Transverse colon (tissue), 3 donors: Measurements from ENCODE around the gene PDXK.

ENCODE experiments used
- CTCF ChIP-seq, 5 experiments: fragments of 200-600 bp in 3 of 5; fragments of 450-650 bp in 2 of 5; sonication (generic) in 3 of 5; IDR thresholded peaks; 1 replicate in 2 of 5; 2 replicates in 3 of 5; pipeline ENCODE4 v1.5.1; 2016 to 2017; ENCODE audit warnings: antibody characterized with exemption in 5 of 5, inconsistent platforms in 3 of 5, mild to moderate bottlenecking in 2 of 5, moderate library complexity in 1 of 5
- EP300 ChIP-seq: sonication (generic); formaldehyde crosslinking; IDR thresholded peaks from one replicate; pipeline ENCODE4 v1.6.1; 2017; ENCODE audit warnings: antibody characterized with exemption, low read depth
- POLR2A ChIP-seq: fragments of 450-650 bp; IDR thresholded peaks from one replicate; pipeline ENCODE4 v1.6.1; 2016; ENCODE audit warnings: antibody characterized with exemption, mild to moderate bottlenecking, moderate library complexity

DNA sequence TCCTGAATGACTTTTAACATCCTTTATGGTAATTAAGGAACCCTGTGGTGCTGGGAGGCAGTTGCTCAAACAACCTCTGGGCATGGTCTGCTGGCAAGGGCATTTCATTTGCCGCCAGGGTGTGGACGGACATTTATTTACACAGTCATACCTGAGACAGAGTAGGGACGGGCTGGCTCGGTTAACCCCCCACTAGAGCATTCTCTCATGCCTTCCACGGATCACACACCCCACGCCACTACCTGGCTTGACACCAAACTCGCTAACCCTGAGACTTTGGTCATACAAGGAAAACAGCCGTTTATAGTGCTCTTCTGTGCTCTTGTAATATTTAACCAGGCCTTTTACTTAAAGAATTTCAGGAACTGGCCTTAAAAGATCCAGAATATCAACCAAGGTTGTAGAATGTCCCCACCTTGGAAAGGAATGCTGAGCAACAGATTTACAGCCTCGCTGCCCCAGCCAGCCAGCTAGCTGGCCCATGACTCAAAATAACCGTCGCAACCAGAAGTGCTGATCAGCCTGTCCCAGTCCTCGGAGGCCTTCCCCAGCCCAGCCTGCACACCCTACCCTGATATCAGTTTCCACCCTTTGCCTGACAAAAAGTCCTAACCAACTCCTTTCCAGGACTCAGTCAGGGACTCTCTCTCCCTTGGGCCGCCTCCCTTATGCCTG lies 6.5 kb upstream of the PDXK start:
- TF ChIP-seq POLR2A (peak; percentile 67), CTCF (IDR thresholded peaks at IDR 0.05) (peak in 1 of 5 experiments; percentile 38), EP300 (peak; percentile 39)
